ENCODE measurements around the gene MTG2.
A peak's percentile ranks its signal among the peaks of the same experiment; 100 is the strongest.

The MTG2 gene

GRCh38 chr20:62236766-62237513 lies 54.1 kb downstream of the MTG2 start:
- DNase-seq: no peak

- DNase-seq: no peak
These were observed 54.6 kb downstream of the MTG2 start for GRCh38 chr20:62237514-62237800.

DNA sequence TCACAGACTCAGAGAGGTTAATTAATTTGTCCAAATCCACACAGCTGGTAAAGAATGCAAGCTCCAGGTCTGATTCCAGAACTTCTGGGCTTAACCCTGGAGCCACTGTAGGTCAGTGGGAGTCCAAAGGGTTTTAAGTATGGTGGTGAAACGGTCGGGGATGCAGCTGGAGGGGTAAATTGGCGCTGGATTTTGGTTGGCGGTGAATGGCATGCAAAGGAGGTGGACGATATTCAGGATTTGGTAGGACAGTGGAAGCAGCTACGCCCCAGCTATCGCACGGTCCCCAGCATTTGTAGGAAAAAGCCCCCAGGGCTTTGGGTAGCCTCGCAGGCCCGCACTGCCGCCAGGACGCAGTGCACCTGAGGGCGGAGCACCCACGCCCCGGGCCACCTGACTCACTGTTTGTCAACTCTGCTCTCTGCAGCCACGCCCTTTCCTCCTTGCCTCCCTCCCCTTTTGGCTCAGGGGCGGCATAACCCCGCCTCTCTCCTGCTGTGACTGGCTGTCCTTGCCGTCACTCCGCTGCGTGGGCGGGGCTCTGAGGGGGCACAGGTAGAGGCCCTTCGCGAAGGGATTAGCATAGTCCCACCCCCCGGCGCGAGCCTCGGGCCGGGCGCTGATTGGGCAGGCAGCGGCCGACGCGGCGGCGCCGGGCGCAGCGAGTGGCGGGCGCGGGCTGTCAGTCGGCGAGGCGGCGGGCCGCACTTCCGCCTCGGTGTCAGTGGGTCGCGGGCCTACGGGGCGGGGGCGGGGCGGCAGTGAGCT lies 55.2 kb downstream of the MTG2 start, which contains the start of gene OSBPL2:
TSS of gene OSBPL2 (plus strand) at position 721 of the 768 bp plus-strand sequence. CDS start 17,664 bp downstream, outside the sequence.
- peak; percentile 99 to 100 (median 99) for DNase-seq

DNA sequence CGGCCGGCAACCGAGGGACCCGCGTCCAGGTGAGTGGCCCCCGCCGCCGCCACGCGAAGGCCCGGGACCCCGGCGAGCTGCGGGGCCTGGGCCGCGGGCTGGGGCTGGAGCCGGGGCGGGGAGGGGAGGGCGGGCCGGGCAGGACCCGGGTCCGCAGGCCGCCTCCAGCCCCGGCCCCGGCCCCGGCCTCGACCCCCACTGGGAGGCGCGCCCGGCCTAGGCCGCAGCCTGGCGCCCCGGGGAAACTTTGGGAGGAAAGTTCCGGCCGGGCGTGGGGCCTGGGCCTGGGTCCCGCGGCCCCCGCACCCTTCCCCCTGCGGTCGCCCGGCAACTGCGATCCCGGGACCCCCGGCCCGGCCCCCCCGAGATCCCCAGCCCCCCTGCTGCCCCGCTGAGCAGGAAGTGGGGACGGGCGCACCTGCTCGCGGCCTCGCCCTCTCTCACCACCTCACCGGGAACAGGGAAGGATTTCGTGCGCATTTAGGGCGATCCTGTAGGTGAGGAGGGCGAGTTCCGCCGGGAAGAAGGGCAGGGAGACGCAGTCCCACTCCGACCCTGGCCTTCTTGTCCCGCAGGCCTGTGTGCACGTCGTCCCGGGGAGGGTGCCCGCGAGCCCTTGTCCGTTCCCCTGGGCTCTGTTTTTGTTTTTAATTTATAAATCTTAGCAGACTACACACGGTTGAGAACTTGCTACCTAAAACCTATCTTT lies 55.9 kb downstream of the MTG2 start:
- DNase-seq: no peak

- no peak for DNase-seq
These were observed 56.6 kb downstream of the MTG2 start for GRCh38 chr20:62239278-62239879.

DNA sequence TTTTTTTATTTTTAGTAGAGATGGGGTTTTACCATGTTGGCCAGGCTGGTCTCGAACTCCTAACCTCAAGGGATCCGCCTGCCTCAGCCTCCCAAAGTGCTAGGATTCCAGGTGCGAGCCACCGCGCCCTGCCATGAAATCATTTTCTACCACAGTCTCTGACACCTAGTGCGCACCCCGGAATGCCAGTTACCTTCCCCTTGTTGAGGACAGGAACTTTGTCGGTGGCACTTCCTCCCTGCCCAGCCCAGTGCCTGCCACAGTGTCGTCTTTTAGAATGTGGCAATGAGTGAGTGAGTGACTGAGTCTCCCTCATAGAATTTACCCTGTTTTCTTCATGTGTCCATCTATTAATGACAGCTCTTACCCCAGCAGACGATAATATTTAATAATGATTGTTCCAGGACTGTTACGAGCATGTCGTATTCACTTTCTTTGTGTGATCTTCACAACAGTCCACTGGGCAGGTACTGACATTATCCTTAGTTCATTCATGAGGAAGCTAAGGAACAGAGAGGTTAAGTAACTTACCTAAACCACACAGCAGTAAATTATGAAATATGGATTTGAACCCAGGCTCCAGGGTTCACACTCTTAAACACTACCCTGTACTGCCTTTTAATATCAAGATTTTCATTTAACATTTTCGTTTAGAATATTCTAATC lies 57.3 kb downstream of the MTG2 start:
- no peak for DNase-seq

DNA sequence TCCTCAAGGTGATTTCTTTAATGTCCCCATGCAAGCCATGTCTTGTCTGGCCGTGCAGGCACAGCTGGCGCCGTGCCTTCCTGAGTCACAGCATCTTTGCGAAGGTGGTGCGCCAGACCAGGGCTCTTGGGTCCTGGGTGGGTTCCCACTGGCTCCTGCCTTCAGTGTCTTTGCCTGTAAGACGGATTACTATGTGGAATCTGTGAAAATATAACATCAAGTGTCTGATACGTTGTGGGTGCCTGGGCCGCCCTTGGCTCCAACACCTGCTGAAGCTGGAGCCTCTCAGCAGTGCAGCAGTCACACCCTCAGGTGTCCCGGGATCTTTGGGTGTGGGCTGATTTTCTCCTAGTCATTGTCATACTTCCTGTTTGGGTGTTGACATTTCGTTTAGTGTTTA lies 58.7 kb downstream of the MTG2 start:
- DNase-seq: no peak

- no peak for DNase-seq
These were observed 59.3 kb downstream of the MTG2 start for GRCh38 chr20:62242176-62242575.

GRCh38 chr20:62243106-62243505 lies 60.3 kb downstream of the MTG2 start:
- no peak for DNase-seq

DNA sequence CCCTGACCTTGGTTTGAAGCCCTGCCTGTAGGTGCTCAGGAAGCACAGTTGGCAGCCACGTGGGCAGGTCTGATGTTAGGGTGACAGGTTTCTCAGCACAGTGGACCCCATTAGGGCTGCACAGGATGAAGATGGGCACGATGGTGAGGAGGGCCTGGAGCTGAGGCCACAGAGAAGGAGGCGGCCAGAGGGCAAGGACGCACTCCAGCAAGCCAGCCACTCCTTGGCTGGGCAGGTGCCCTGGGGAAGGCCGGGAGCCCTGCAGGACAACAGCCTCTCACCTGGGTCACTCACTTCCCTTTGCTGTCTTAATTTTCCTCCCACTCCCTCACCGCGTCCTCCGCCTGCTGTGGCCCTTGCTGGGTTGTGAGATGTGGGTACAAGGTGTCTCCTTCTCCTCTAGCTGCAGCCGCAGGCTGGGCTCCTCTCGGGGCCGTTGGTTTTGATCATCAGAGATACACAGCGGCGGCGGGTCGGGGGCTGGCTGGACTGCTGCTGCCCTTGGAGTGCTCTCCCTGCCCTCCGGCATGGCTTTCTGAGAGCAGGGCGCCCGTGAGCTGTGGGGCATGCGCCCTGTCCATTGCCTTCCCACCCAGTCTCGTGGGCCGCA lies 61.2 kb downstream of the MTG2 start:
- no peak for DNase-seq

- no peak for DNase-seq
These were observed 61.8 kb downstream of the MTG2 start for GRCh38 chr20:62244644-62245108.

- no peak for DNase-seq
These were observed 63.1 kb downstream of the MTG2 start for GRCh38 chr20:62245911-62246280.

DNA sequence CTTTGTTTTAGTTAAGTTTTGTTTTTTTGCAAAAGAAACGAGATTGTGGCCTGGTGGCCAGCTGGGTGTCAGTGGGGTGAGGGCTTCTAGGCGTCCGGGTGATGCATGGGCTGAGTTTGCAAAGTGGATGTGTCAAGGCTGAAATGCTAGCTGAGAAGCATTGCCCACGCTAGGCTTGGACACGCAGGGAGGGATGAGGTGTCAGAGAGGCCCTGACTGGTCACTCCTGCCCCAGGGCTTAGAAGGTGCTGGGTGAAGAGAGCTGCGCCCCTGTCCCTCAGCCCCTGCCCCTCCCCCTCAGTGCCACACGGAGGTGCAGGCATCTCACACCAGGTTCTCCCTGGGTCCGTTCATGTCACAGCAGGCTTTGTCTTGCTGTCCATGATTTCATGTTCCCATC lies 63.6 kb downstream of the MTG2 start:
- no peak for DNase-seq

DNA sequence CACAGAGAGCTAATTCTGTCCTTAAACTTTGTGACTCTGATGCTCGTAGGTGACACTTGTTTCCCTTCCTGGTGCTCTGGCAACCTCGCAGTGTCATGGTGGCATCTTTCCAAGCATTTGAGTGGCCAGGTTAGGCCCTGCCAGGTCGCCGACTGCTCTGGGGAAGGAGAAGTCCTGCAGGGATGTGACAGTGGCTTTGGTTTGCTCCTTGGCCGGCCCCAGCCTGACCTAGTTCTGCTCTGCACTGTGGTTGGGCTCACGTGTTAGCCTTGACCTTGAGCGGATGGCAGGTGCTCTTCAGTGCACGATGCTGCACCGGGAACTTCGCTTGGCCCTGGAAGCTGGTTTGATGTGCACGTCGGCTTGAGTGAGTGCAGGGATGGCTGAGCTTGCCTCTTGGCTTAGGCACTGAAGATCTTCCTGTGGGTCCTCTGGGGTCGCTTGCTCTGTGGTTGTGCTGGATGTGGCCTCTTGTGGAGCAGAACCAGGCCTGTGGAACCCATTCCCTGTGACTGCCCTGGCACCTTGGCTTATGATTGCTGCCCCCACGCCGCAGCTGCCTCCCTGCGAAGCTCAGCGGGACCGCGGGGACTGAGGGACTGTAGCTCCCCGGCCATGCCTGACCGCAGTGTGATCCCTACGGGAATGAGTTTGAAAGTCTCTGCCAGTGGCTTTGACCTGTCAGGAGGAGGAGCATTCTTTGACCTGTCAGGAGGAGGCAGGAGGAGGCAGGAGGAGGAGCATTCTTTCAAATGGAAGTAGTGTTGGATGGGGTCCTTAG lies 64.2 kb downstream of the MTG2 start:
- DNase-seq: no peak

DNA sequence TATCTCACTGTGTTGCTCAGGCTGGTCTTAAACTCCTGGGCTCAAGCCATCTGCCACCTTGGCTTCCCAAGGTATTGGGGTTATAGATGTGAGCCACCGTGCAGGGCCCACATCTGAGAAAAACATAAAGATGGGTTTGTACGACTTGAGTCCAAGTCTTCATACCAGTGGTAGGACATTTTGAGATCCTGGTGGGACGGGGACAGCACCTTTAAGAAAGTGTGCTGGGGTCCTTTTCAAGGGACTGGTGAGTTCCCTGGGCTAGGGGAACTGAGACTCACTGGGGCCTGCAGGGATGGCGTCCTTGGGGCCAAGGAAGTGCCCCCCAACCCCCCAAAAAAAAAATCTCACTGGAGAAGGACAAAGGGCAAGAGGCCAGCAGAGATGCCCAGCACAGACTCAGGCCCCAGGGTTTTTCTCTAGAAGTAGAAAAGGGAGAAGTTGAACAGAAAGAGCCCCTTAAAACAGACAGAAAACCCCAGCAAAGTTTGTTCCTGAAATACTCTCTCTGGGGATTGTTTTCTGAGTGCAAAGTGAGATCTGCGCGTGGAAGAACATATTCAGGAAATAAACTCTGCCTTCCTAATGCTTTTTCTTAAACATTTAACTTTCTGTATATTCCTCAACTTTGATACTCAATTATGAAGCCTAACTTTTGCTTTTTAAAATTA lies 66.2 kb downstream of the MTG2 start:
- no peak for DNase-seq

- DNase-seq: no peak
These were observed 69.6 kb downstream of the MTG2 start for GRCh38 chr20:62252342-62252966.

All from activated naive CD4-positive, alpha-beta T cell (primary cell).